ENCODE results near the gene CRACR2A. TPM values are rescaled to one million over a fixed set of nuclear protein-coding genes. Genes with fewer than 3 reads are reported as not detected.

Gene CRACR2A
- total and polyA plus RNA-seq, 9 of the 15 experiments (the other 6 are each of a cell fraction or from before 2014, with no cell fraction given) = 2.1 to 15.1 (median 10.4) TPM

DNA sequence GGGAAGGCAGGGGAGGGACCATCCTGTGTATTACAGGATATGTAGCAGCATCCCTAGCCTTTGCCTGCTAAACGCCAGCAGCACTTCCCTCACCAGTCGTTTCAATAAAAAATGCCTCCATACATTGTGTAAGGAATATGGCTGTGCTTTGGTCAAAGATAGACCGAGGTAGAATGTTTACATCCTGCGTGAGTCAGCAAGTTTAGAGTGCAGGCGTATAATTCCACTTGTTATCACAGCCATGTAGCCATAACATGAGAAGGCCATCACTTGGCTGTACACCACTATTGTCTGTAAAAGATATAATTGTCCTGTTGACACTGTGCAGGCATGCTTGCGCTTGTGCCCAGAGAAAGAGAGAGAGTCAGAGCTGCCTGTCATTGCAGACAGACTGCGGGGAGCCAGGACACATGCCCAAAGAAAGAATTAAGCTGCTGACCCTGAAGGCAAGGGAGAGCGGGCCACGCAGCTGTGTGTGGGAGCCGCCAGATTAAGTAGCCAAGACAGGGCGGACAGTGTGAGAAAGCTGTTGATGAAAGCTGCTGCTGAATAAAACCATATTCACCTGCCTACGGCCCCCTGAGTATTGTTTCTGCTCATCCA lies 68.4 kb downstream of the CRACR2A start (continued):
- TF ChIP-seq NFATC3 (IDR thresholded peaks at IDR 0.05) (no peak), PBX2 (CRISPR knock-in tag; IDR thresholded peaks at IDR 0.05; ENCODE audit: low read depth) (no peak), PBX2 (tag; conservative IDR thresholded peaks at IDR 0.05; ENCODE audit: low read depth) (peak; percentile 45), KAT2B (IDR thresholded peaks at IDR 0.05; ENCODE audit: low read depth, low read length) (no peak), KLF6 (CRISPR knock-in tag; IDR thresholded peaks at IDR 0.05; ENCODE audit: borderline replicate concordance) (peak; percentile 82; the same call in 1 of the 2 replicates), CEBPB (tag; IDR thresholded peaks at IDR 0.05) (no peak), GABPA (tag; conservative IDR thresholded peaks at IDR 0.05; ENCODE audit: low read depth) (peak; percentile 50), RFX7 (CRISPR knock-in tag; IDR thresholded peaks at IDR 0.05) (no peak), SMARCA5 (IDR thresholded peaks at IDR 0.05) (no peak), HDAC6 (IDR thresholded peaks at IDR 0.05; ENCODE audit: low read depth, low read length) (no peak), GABPB1 (CRISPR knock-in tag; IDR thresholded peaks at IDR 0.05) (no peak), ZNF551 (CRISPR knock-in tag; IDR thresholded peaks at IDR 0.05) (no peak), KAT7 (CRISPR knock-in tag; IDR thresholded peaks at IDR 0.05; ENCODE audit: borderline replicate concordance) (no peak), HOXB6 (CRISPR knock-in tag; IDR thresholded peaks at IDR 0.05; ENCODE audit: borderline replicate concordance) (no peak), ARID1B (IDR thresholded peaks at IDR 0.05) (peak; percentile 38; the same call in 1 of the 2 replicates), STAT5B (CRISPR knock-in tag; IDR thresholded peaks at IDR 0.05) (no peak), SREBF1 (IDR thresholded peaks at IDR 0.05; ENCODE audit: borderline replicate concordance, low read depth, low read length) (no peak), TARDBP (IDR thresholded peaks at IDR 0.05) (no peak), LCOR (CRISPR knock-in tag; IDR thresholded peaks at IDR 0.05) (no peak), RAD21 (CRISPR knock-in tag; conservative IDR thresholded peaks at IDR 0.05 in 1 of 2, IDR thresholded peaks at IDR 0.05 in 1 of 2) (no peak), HDAC8 (tag; IDR thresholded peaks at IDR 0.05) (peak; percentile 69; the same call in 1 of the 2 replicates), C11orf30 (IDR thresholded peaks at IDR 0.05; ENCODE audit: low read depth) (peak; percentile 87)
- TF ChIP-seq, protein P1, sequence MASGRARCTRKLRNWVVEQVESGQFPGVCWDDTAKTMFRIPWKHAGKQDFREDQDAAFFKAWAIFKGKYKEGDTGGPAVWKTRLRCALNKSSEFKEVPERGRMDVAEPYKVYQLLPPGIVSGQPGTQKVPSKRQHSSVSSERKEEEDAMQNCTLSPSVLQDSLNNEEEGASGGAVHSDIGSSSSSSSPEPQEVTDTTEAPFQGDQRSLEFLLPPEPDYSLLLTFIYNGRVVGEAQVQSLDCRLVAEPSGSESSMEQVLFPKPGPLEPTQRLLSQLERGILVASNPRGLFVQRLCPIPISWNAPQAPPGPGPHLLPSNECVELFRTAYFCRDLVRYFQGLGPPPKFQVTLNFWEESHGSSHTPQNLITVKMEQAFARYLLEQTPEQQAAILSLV (tag; IDR thresholded peaks at IDR 0.05) = peak; percentile 89
- TF ChIP-seq, protein P2, sequence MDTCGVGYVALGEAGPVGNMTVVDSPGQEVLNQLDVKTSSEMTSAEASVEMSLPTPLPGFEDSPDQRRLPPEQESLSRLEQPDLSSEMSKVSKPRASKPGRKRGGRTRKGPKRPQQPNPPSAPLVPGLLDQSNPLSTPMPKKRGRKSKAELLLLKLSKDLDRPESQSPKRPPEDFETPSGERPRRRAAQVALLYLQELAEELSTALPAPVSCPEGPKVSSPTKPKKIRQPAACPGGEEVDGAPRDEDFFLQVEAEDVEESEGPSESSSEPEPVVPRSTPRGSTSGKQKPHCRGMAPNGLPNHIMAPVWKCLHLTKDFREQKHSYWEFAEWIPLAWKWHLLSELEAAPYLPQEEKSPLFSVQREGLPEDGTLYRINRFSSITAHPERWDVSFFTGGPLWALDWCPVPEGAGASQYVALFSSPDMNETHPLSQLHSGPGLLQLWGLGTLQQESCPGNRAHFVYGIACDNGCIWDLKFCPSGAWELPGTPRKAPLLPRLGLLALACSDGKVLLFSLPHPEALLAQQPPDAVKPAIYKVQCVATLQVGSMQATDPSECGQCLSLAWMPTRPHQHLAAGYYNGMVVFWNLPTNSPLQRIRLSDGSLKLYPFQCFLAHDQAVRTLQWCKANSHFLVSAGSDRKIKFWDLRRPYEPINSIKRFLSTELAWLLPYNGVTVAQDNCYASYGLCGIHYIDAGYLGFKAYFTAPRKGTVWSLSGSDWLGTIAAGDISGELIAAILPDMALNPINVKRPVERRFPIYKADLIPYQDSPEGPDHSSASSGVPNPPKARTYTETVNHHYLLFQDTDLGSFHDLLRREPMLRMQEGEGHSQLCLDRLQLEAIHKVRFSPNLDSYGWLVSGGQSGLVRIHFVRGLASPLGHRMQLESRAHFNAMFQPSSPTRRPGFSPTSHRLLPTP (IDR thresholded peaks at IDR 0.05; ENCODE audit: borderline replicate concordance, extremely low read depth, insufficient read length) = no peak

All from K562 (cell line).